ENCODE data around the gene IKZF2.

IKZF2 gene

DNA sequence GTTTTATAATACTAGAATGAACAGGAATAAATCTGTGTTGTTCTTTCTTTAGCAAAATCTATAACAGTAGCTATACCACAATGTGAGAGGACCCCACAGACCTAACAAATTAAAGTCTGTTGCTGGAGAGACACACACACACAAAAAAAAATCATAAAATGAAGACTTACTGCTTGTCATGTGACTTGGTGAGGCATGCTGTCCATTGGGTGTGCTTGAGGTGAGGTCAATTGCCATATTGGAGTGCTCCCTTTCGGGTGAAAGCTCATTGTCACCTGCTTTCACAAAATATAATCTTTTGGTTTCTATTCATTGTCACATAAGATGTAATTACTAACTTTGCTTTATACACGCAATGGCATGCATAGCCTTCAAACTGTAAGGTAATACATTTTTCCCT, 3.9 kb downstream of the IKZF2 start:
- TF ChIP-seq, protein P1, sequence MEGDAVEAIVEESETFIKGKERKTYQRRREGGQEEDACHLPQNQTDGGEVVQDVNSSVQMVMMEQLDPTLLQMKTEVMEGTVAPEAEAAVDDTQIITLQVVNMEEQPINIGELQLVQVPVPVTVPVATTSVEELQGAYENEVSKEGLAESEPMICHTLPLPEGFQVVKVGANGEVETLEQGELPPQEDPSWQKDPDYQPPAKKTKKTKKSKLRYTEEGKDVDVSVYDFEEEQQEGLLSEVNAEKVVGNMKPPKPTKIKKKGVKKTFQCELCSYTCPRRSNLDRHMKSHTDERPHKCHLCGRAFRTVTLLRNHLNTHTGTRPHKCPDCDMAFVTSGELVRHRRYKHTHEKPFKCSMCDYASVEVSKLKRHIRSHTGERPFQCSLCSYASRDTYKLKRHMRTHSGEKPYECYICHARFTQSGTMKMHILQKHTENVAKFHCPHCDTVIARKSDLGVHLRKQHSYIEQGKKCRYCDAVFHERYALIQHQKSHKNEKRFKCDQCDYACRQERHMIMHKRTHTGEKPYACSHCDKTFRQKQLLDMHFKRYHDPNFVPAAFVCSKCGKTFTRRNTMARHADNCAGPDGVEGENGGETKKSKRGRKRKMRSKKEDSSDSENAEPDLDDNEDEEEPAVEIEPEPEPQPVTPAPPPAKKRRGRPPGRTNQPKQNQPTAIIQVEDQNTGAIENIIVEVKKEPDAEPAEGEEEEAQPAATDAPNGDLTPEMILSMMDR (conservative IDR thresholded peaks at IDR 0.05; ENCODE audit: low read length), result no peak
- no peak overlapping the region for H3K4me3 ChIP-seq (ENCODE audit: low read length)
- no peak for DNase-seq (ENCODE audit: low read depth)

DNA sequence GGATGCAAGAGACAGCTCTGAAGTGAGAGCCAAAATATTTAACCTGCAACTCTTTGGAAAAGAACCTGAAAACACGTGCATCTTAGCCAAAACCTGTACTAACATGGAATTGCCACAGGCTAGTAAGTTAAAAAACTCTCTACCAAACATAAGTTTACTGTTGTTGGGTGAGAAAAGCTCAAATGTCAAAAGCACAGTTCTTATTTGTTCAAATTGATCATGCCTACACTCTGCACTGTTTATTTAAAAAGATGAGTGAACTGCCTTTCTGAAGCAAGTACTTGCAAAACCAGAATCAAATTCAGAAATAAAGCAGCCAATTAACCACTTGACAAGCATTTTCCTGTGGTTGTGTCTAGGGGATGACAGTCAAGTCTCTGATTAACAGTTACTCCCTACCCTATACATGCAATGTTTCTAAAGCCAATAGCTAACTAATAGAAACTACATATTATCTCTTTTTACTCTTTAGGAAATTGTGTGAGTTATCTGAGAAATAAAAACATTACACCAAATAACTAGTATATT, 5.6 kb downstream of the IKZF2 start:
- no peak overlapping the region for H3K4me3 ChIP-seq (ENCODE audit: low read length)
- DNase-seq (ENCODE audit: low read depth), result no peak
- TF ChIP-seq, protein P1 (conservative IDR thresholded peaks at IDR 0.05; ENCODE audit: low read length), result no peak

DNA sequence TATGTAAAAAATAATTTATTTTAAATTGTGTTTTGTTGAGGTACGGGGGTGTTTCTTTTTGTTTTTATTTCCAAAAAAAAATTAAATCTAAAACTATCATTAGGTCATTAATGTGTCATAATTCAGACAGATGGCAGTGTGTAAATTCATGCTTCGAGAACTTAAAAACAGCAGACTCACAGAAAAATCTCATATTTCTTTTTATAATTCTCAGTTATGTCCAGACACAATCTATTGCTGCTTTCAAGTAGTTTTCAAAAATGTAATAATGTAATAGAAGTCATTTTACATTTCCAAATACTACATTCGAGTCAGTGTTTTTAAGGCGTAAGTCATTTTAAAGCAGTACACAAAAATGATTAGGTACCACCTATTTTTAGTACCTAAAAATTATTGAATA, 14.3 kb downstream of the IKZF2 start:
- TF ChIP-seq, protein P1 (conservative IDR thresholded peaks at IDR 0.05; ENCODE audit: low read length), result no peak
- H3K4me3 ChIP-seq (ENCODE audit: low read length), result no peak overlapping the region
- DNase-seq (ENCODE audit: low read depth), result no peak

DNA sequence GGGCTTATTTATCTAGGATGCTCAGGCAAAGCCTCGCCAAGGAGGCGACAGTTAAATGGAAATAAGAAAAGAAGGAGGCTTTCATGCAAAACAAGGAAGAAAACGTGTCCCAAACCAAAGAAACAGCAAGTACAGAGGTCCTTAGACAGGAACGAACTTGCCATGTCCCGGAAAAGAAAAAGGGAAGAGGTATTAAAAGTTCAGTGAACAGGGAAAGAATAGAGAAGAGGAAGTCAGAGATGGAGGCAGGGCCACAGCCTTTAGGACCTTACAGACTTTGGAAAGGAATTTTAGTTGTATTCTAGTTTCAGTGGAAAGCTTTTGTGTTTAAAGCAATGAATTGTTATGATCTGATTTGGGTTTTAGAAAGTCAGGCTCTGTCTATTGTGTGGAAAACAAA, 22.1 kb downstream of the IKZF2 start:
- H3K4me3 ChIP-seq (ENCODE audit: low read length), result no peak overlapping the region
- TF ChIP-seq, protein P1 (conservative IDR thresholded peaks at IDR 0.05; ENCODE audit: low read length), result no peak
- no peak for DNase-seq (ENCODE audit: low read depth)

- DNase-seq (ENCODE audit: low read depth), result no peak
- TF ChIP-seq, protein P1 (conservative IDR thresholded peaks at IDR 0.05; ENCODE audit: low read length), result no peak
- H3K4me3 ChIP-seq (ENCODE audit: low read length), result no peak overlapping the region
Observed at GRCh38 chr2:213125646-213126347, 25.6 kb downstream of the IKZF2 start.

GRCh38 chr2:213122725-213123124, 28.7 kb downstream of the IKZF2 start:
- TF ChIP-seq, protein P1 (conservative IDR thresholded peaks at IDR 0.05; ENCODE audit: low read length), result no peak
- DNase-seq (ENCODE audit: low read depth), result no peak
- H3K4me3 ChIP-seq (ENCODE audit: low read length), result no peak overlapping the region

DNA sequence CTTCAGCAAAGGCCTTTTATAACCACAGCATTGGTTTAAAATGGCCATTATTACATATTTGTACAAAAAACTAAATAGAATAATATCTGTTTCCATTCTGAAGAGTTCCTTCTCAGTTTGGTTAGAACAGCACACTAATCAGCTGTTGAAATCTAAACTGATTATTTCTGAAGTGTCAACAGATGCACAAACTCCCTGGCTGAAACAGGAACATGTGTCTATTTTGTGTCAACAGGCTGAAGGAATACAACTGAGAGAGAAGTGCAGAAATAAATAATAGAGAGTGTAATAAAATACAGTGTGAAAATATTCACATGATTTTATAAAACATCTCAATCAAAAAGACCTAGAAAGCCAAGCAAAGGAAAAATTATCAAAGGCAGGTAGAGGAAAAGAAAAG, 29.7 kb downstream of the IKZF2 start:
- DNase-seq (ENCODE audit: low read depth), result no peak

More for the DNA sequence above, 29.7 kb downstream of the IKZF2 start:
- no peak overlapping the region for H3K4me3 ChIP-seq (ENCODE audit: low read length)
- TF ChIP-seq, protein P1 (conservative IDR thresholded peaks at IDR 0.05; ENCODE audit: low read length), result no peak

Measured in AG10803 (cell line).